PC-3 (cell line): ENCODE data around the gene NPW. TPM values are rescaled to one million over a fixed set of nuclear protein-coding genes. Genes with fewer than 3 reads are reported as not detected.

Experiments used
- ATAC-seq: fragments of 200-7000 bp; cut with Tn5 transposase; 2 replicates; pipeline ENCODE4 v1.9.1; 2020; ENCODE audit warnings: mild to moderate bottlenecking, moderate library complexity
- BruUV-seq: library from RNA; stranded (reverse); fragments of 400-500 nt; replicated peaks from 2 replicates; lab custom pipeline; 2021; lab: Mats Ljungman, UMichigan
- CTCF ChIA-PET: fragments of 300-600 bp; sonication (Branson Sonifier 250); formaldehyde crosslinking; loops from one replicate; lab custom pipeline; 2022; ENCODE audit warnings: antibody characterized with exemption; lab: Charles Lee
- POLR2A ChIA-PET: fragments of 300-600 bp; sonication (Branson Sonifier 250); formaldehyde crosslinking; loops from one replicate; lab custom pipeline; 2022; ENCODE audit warnings: antibody characterized with exemption; ENCODE audit not compliant: unreplicated experiment; lab: Charles Lee
- DNase-seq: peaks from one replicate; pipeline ENCODE4 v3.0.0-alpha.2; 2015
- H2AFZ ChIP-seq: fragments of 300-600 bp; sonication (generic); 2 replicates; pipeline ENCODE4 v1.6.0; 2016; ENCODE audit warnings: antibody characterized with exemption, low read length
- H3F3A ChIP-seq: fragments of 300-600 bp; sonication (generic); one replicate; pipeline ENCODE4 v1.6.0; 2017; ENCODE audit warnings: antibody characterized with exemption, low read length, control low read depth, mild to moderate bottlenecking; ENCODE audit not compliant: unreplicated experiment
- H3K27ac ChIP-seq: fragments of 300-600 bp; sonication (generic); 2 replicates; pipeline ENCODE4 v1.5.1; 2016; ENCODE audit warnings: mild to moderate bottlenecking, low read length
- H3K27me3 ChIP-seq: fragments of 300-600 bp; sonication (generic); 2 replicates; pipeline ENCODE4 v1.6.1; 2016; ENCODE audit warnings: low read length, mixed read lengths
- H3K36me3 ChIP-seq: fragments of 300-600 bp; sonication (generic); 2 replicates; pipeline ENCODE4 v1.6.1; 2016; ENCODE audit warnings: low read depth, mixed run types, low read length, mixed read lengths
- H3K4me1 ChIP-seq: fragments of 300-600 bp; sonication (generic); 2 replicates; pipeline ENCODE4 v1.5.1; 2016; ENCODE audit warnings: low read length; ENCODE audit not compliant: insufficient read depth
- H3K4me2 ChIP-seq: fragments of 300-600 bp; sonication (generic); 2 replicates; pipeline ENCODE4 v1.6.0; 2016; ENCODE audit warnings: low read length
- H3K4me3 ChIP-seq: fragments of 300-600 bp; sonication (generic); 2 replicates; pipeline ENCODE4 v1.5.1; 2016; ENCODE audit warnings: mild to moderate bottlenecking, low read length, mixed read lengths
- H3K79me2 ChIP-seq: fragments of 300-600 bp; sonication (generic); 2 replicates; pipeline ENCODE4 v1.6.1; 2017; ENCODE audit warnings: low read length, mixed read lengths
- H3K9ac ChIP-seq: fragments of 300-600 bp; sonication (generic); 2 replicates; pipeline ENCODE4 v1.6.0; 2016; ENCODE audit warnings: mild to moderate bottlenecking, low read length
- H3K9me2 ChIP-seq: fragments of 300-600 bp; sonication (generic); replicated peaks from 2 replicates; pipeline ENCODE4 v1.6.1; 2016; ENCODE audit warnings: mixed run types, low read length, mixed read lengths
- H3K9me3 ChIP-seq: fragments of 300-600 bp; sonication (generic); 2 replicates; pipeline ENCODE4 v1.6.1; 2016; ENCODE audit warnings: low read length, mixed read lengths
- H4K20me1 ChIP-seq: fragments of 300-600 bp; sonication (generic); 2 replicates; pipeline ENCODE4 v1.6.1; 2016; ENCODE audit warnings: low read length, mixed read lengths
- CTCF ChIP-seq: fragments of 300-600 bp; sonication (generic); conservative IDR thresholded peaks from 2 replicates; pipeline ENCODE4 v1.5.1; 2017; ENCODE audit warnings: antibody characterized with exemption, low read depth, mild to moderate bottlenecking, low read length
- EZH2 ChIP-seq: fragments of 300-600 bp; sonication (generic); IDR thresholded peaks from one replicate; pipeline ENCODE4 v1.6.1; 2017; ENCODE audit warnings: antibody characterized with exemption, mild to moderate bottlenecking, low read length; ENCODE audit not compliant: unreplicated experiment
- EZH2phosphoT487 ChIP-seq: fragments of 300-600 bp; sonication (generic); IDR thresholded peaks from 2 replicates; pipeline ENCODE4 v1.6.1; 2018; ENCODE audit warnings: mild to moderate bottlenecking, antibody characterized with exemption, low read length, borderline replicate concordance
- intact Hi-C: fragments of 100-400 bp; cut with micrococcal nuclease; formaldehyde crosslinking; loops from 2 replicates; pipeline ENCODE4 v1.9.0; 2023
- total RNA-seq: library from RNA; depleted of rRNA; stranded (reverse); fragments of >200 nt; gene quantifications from 2 replicates; pipeline ENCODE4 v1.2.3, GENCODE V29; 2014

The NPW gene
- total RNA-seq, 1 experiment from 2014 or later = 3.8 TPM

GRCh38 chr16:1982013-1982433 lies 37.6 kb upstream of the NPW start:
- Histone ChIP-seq H3K27me3 (no peaks in the 10 kb centered on the region), H3K9me2 (no peaks in the 10 kb centered on the region), H3K4me3 (no peak overlapping the region), H3K79me2 (peaks cover 19% of the 10 kb centered on the region), H3K9ac (no peak overlapping the region), H3K4me2 (no peak overlapping the region), H3K9me3 (no peaks in the 10 kb centered on the region), H3K36me3 (no peaks in the 10 kb centered on the region; the same call in 1 of the 2 replicates), H4K20me1 (no peaks in the 10 kb centered on the region), H3K27ac (no peak overlapping the region), H3F3A (peaks cover 3% of the 10 kb centered on the region), H3K4me1 (peaks cover 47% of the 10 kb centered on the region), H2AFZ (no peak overlapping the region)
- POLR2A ChIA-PET = interaction anchor here (0.6 kb wide), 1 partner anchor 17 kb away, joined by 9 read pairs; the partner anchor contains the start of gene RPS2
- intact Hi-C loops = no loop called here
- BruUV-seq = no TSS peak
- ATAC-seq (peak; percentile 3; the same call in 1 of the 2 replicates), DNase-seq (peak; percentile 56)
- no peak for TF ChIP-seq EZH2
- no peak for TF ChIP-seq EZH2phosphoT487
- TF ChIP-seq CTCF = no peak
- CTCF ChIA-PET = no interaction called here

GRCh38 chr16:1982991-1983543 lies 36.5 kb upstream of the NPW start:
- H3K4me2 ChIP-seq = peak overlapping the region; percentile 95
- BruUV-seq = no TSS peak
- H3K4me1 ChIP-seq = peaks cover 47% of the 10 kb centered on the region
- H3K27ac ChIP-seq = no peak overlapping the region
- DNase-seq = no peak
- H3F3A ChIP-seq = peaks cover 3% of the 10 kb centered on the region
- H3K79me2 ChIP-seq = peaks cover 19% of the 10 kb centered on the region
- no peak overlapping the region for H3K9ac ChIP-seq
- H3K27me3 ChIP-seq = no peaks in the 10 kb centered on the region
- TF ChIP-seq EZH2phosphoT487 (no peak), CTCF (no peak), EZH2 (no peak)
- POLR2A ChIA-PET = no interaction called here
- CTCF ChIA-PET = no interaction called here
- no peaks in the 10 kb centered on the region for H4K20me1 ChIP-seq
- no peaks in the 10 kb centered on the region; the same call in 1 of the 2 replicates for H3K36me3 ChIP-seq
- no peak overlapping the region for H2AFZ ChIP-seq
- H3K9me3 ChIP-seq = no peaks in the 10 kb centered on the region
- H3K9me2 ChIP-seq = no peaks in the 10 kb centered on the region
- peak overlapping the region; percentile 90 for H3K4me3 ChIP-seq
- intact Hi-C loops = no loop called here
- no peak for ATAC-seq
